GM23338 (cell line): ENCODE results near the gene GPR26. TPM values are rescaled to one million over a fixed set of nuclear protein-coding genes. Genes with fewer than 3 reads are reported as not detected.

Experiments used
- ATAC-seq: fragments of 200-7000 bp; cut with Tn5 transposase; 3 replicates; pipeline ENCODE4 v1.9.1; 2020
- DNase-seq: peaks from one replicate; pipeline ENCODE4 v3.0.0-alpha.2; 2015; ENCODE audit warnings: low spot score
- H2AFZ ChIP-seq: fragments of 200-600 bp; sonication (generic); 2 replicates; pipeline ENCODE4 v1.8.0; 2016; ENCODE audit warnings: antibody characterized with exemption, mild to moderate bottlenecking, moderate library complexity
- H3F3A ChIP-seq: fragments of 200-600 bp; sonication (generic); replicated peaks from 2 replicates; pipeline ENCODE4 v1.8.0; 2017; ENCODE audit warnings: antibody characterized with exemption, mixed run types, low read depth
- H3K27ac ChIP-seq: fragments of 200-600 bp; sonication (generic); 2 replicates; pipeline ENCODE4 v1.6.1; 2016; ENCODE audit warnings: low read depth
- H3K27me3 ChIP-seq: fragments of 200-600 bp; sonication (generic); 2 replicates; pipeline ENCODE4 v1.8.0; 2016; ENCODE audit warnings: mild to moderate bottlenecking, mixed run types, moderate library complexity; ENCODE audit not compliant: insufficient read depth
- H3K36me3 ChIP-seq: fragments of 200-600 bp; sonication (generic); 2 replicates; pipeline ENCODE4 v1.8.0; 2016; ENCODE audit warnings: mild to moderate bottlenecking; ENCODE audit not compliant: insufficient read depth
- H3K4me1 ChIP-seq: fragments of 200-600 bp; sonication (generic); 2 replicates; pipeline ENCODE4 v1.8.0; 2016; ENCODE audit warnings: mild to moderate bottlenecking, moderate library complexity; ENCODE audit not compliant: insufficient read depth
- H3K4me2 ChIP-seq: fragments of 200-600 bp; sonication (generic); 2 replicates; pipeline ENCODE4 v1.7.1; 2017; ENCODE audit warnings: mixed run types
- H3K4me3 ChIP-seq: fragments of 200-600 bp; sonication (generic); 2 replicates; pipeline ENCODE4 v1.6.1; 2016; ENCODE audit warnings: mixed run types
- H3K79me2 ChIP-seq: fragments of 200-600 bp; sonication (generic); replicated peaks from 2 replicates; pipeline ENCODE4 v1.8.0; 2017; ENCODE audit warnings: mild to moderate bottlenecking; ENCODE audit not compliant: insufficient read depth
- H3K9me2 ChIP-seq: fragments of 200-600 bp; sonication (generic); 2 replicates; pipeline ENCODE4 v1.8.0; 2017; ENCODE audit not compliant: insufficient read depth
- H4K20me1 ChIP-seq: fragments of 200-600 bp; sonication (generic); replicated peaks from 2 replicates; pipeline ENCODE4 v1.8.0; 2017; ENCODE audit warnings: mild to moderate bottlenecking; ENCODE audit not compliant: insufficient read depth
- H3K27ac Mint-ChIP-seq: 2 replicates; pipeline ENCODE4 v1.8.0; 2020; ENCODE audit warnings: inconsistent platforms, mild to moderate bottlenecking, moderate library complexity, mixed read lengths
- H3K27me3 Mint-ChIP-seq: 3 replicates; pipeline ENCODE4 v1.8.0; 2022; ENCODE audit warnings: low read depth, mild to moderate bottlenecking, moderate library complexity, mixed read lengths, inconsistent platforms; ENCODE audit not compliant: insufficient read depth, poor library complexity
- H3K36me3 Mint-ChIP-seq: 3 replicates; pipeline ENCODE4 v1.8.0; 2021; ENCODE audit warnings: low read depth, mild to moderate bottlenecking, inconsistent platforms, moderate library complexity, mixed read lengths
- H3K4me1 Mint-ChIP-seq: 3 replicates; pipeline ENCODE4 v1.8.0; 2020; ENCODE audit warnings: mild to moderate bottlenecking, inconsistent platforms, mixed read lengths
- H3K4me3 Mint-ChIP-seq: 3 replicates; pipeline ENCODE4 v1.8.0; 2021; ENCODE audit warnings: moderate library complexity, mild to moderate bottlenecking, inconsistent platforms, mixed read lengths
- H3K9me3 Mint-ChIP-seq: 3 replicates; pipeline ENCODE4 v1.8.0; 2020; ENCODE audit warnings: moderate library complexity, mild to moderate bottlenecking, inconsistent platforms, mixed read lengths
- CREB1 ChIP-seq: fragments of 250-450 bp; sonication (Bioruptor Pico); IDR thresholded peaks from 2 replicates; pipeline ENCODE4 v1.5.0; 2020; ENCODE audit warnings: low read depth, mild to moderate bottlenecking, moderate library complexity
- CTCF ChIP-seq, 2 experiments: fragments of 200-600 bp in 1 of 2; sonication (generic) in 1 of 2; conservative IDR thresholded peaks; 2 replicates each; pipeline versions ENCODE4 v1.5.1 to v1.6.1; 2016 to 2017; ENCODE audit warnings: antibody characterized with exemption in 2 of 2, low read depth in 2 of 2, mild to moderate bottlenecking in 2 of 2, moderate library complexity in 1 of 2
- ETS1 ChIP-seq: IDR thresholded peaks from 2 replicates; pipeline ENCODE4 v1.6.1; 2016; ENCODE audit warnings: antibody characterized with exemption
- EZH2 ChIP-seq: fragments of 200-600 bp; sonication (generic); IDR thresholded peaks from one replicate; pipeline ENCODE4 v1.8.0; 2017; ENCODE audit warnings: antibody characterized with exemption, mild to moderate bottlenecking, low read depth; ENCODE audit not compliant: unreplicated experiment
- EZH2phosphoT487 ChIP-seq: fragments of 200-600 bp; sonication (generic); IDR thresholded peaks from one replicate; pipeline ENCODE4 v1.8.1; 2018; ENCODE audit warnings: antibody characterized with exemption; ENCODE audit not compliant: unreplicated experiment
- JUNB ChIP-seq: IDR thresholded peaks from one replicate; pipeline ENCODE4 v1.6.1; 2016; ENCODE audit warnings: antibody characterized with exemption; ENCODE audit not compliant: unreplicated experiment
- NANOG ChIP-seq: IDR thresholded peaks from 2 replicates; pipeline ENCODE4 v1.6.1; 2016; ENCODE audit warnings: antibody characterized with exemption, borderline replicate concordance
- POLR2AphosphoS5 ChIP-seq: IDR thresholded peaks from 2 replicates; pipeline ENCODE4 v1.6.1; 2016; ENCODE audit warnings: antibody characterized with exemption, low read depth
- REST ChIP-seq: IDR thresholded peaks from one replicate; pipeline ENCODE4 v1.6.1; 2018; ENCODE audit warnings: antibody characterized with exemption; ENCODE audit not compliant: unreplicated experiment
- STAT1 ChIP-seq: IDR thresholded peaks from one replicate; pipeline ENCODE4 v1.6.1; 2016; ENCODE audit warnings: antibody characterized with exemption; ENCODE audit not compliant: unreplicated experiment
- ZNF114 ChIP-seq: fragments of 250-450 bp; sonication (Bioruptor Pico); IDR thresholded peaks from 2 replicates; pipeline ENCODE4 v1.5.0; 2020; ENCODE audit warnings: mild to moderate bottlenecking, moderate library complexity
- ZNF462 ChIP-seq: fragments of 250-450 bp; sonication (Bioruptor Pico); IDR thresholded peaks from 2 replicates; pipeline ENCODE4 v1.5.0; 2020; ENCODE audit warnings: mild to moderate bottlenecking, moderate library complexity
- polyA plus RNA-seq: library from polyadenylated mRNA; unstranded; fragments of >200 nt; fragmentation: Nextera tagmentation; extraction: Ambion mirVana; gene quantifications from 2 replicates; pipeline ENCODE4 v1.2.1, GENCODE V29; 2016
- total RNA-seq: library from RNA; depleted of rRNA; stranded (reverse); fragments of >200 nt; shearing (Covaris generic); gene quantifications from 2 replicates; pipeline ENCODE4 v1.2.3, GENCODE V29; 2014

The GPR26 gene
- total and polyA plus RNA-seq, 2 experiments from 2014 or later = 0.06 to 0.07 TPM

- TF ChIP-seq EZH2 (no peak), ZNF462 (CRISPR knock-in tag) (no peak), ZNF114 (CRISPR knock-in tag) (no peak), STAT1 (no peak)
These were observed 38.7 kb downstream of the GPR26 start (continued) for GRCh38 chr10:123704812-123705211.

GRCh38 chr10:123706236-123706635 is 40.1 kb downstream of the GPR26 start:
- Mint-ChIP-seq H3K9me3 (no peaks in the 10 kb centered on the region), H3K36me3 (no peaks in the 10 kb centered on the region), H3K4me1 (peaks cover 8% of the 10 kb centered on the region), H3K27me3 (peaks cover 7% of the 10 kb centered on the region), H3K4me3 (no peak overlapping the region), H3K27ac (no peak overlapping the region)
- H4K20me1 ChIP-seq = no peaks in the 10 kb centered on the region
- H3K79me2 ChIP-seq = no peaks in the 10 kb centered on the region
- no peak overlapping the region for H2AFZ ChIP-seq
- no peaks in the 10 kb centered on the region for H3K9me2 ChIP-seq
- H3F3A ChIP-seq = no peaks in the 10 kb centered on the region
- H3K4me2 ChIP-seq = no peak overlapping the region
- H3K4me3 ChIP-seq = no peak overlapping the region
- H3K4me1 ChIP-seq = no peaks in the 10 kb centered on the region
- no peak for DNase-seq
- no peaks in the 10 kb centered on the region for H3K27me3 ChIP-seq
- no peaks in the 10 kb centered on the region for H3K36me3 ChIP-seq
- ATAC-seq = no peak
- H3K27ac ChIP-seq = no peak overlapping the region
- TF ChIP-seq CTCF (conservative IDR thresholded peaks at IDR 0.05; ENCODE audit: low read depth in 2 of 2) (no peak), CREB1 (CRISPR knock-in tag) (no peak), NANOG (no peak), EZH2phosphoT487 (no peak), JUNB (no peak), POLR2AphosphoS5 (no peak), EZH2 (no peak), ETS1 (no peak), REST (no peak)
